SK-N-SH treated with all-trans-retinoic acid at 6 μM for 48 hours (cell line): ENCODE results near the gene AAGAB.

Experiments used
- BACH2 ChIP-seq: fragments of 250-450 bp; sonication (Bioruptor Pico); IDR thresholded peaks from 2 replicates; pipeline ENCODE4 v1.9.0; 2021; ENCODE audit warnings: mild to moderate bottlenecking, borderline replicate concordance
- ISL1 ChIP-seq: fragments of 250-450 bp; sonication (Bioruptor Pico); IDR thresholded peaks from 2 replicates; pipeline ENCODE4 v2.1.2; 2022; ENCODE audit warnings: mild to moderate bottlenecking, moderate library complexity
- PPARA ChIP-seq: fragments of 250-450 bp; sonication (Bioruptor Pico); IDR thresholded peaks from 2 replicates; pipeline ENCODE4 v1.5.0; 2020; ENCODE audit warnings: mild to moderate bottlenecking, borderline replicate concordance
- RARB ChIP-seq: fragments of 250-450 bp; sonication (Bioruptor Pico); IDR thresholded peaks from 2 replicates; pipeline ENCODE4 v1.8.0; 2021; ENCODE audit warnings: mild to moderate bottlenecking, moderate library complexity
- SNAI2 ChIP-seq: fragments of 250-450 bp; sonication (Bioruptor Pico); IDR thresholded peaks from 2 replicates; pipeline ENCODE4 v1.5.0; 2020; ENCODE audit warnings: mild to moderate bottlenecking, moderate library complexity
- TOX ChIP-seq: fragments of 250-450 bp; sonication (Bioruptor Pico); IDR thresholded peaks from 2 replicates; pipeline ENCODE4 v1.8.0; 2021; ENCODE audit warnings: mild to moderate bottlenecking, moderate library complexity, borderline replicate concordance
- ZFP3 ChIP-seq: fragments of 250-450 bp; sonication (Bioruptor Pico); IDR thresholded peaks from 2 replicates; pipeline ENCODE4 v1.5.0; 2020; ENCODE audit warnings: mild to moderate bottlenecking, moderate library complexity
- ZFP30 ChIP-seq: fragments of 450-650 bp; formaldehyde crosslinking; IDR thresholded peaks from 2 replicates; pipeline ENCODE4 v1.5.0; 2022; ENCODE audit warnings: mild to moderate bottlenecking, moderate library complexity
- ZNF565 ChIP-seq: fragments of 450-650 bp; formaldehyde crosslinking; conservative IDR thresholded peaks from 2 replicates; pipeline ENCODE4 v1.5.0; 2020; ENCODE audit warnings: low read depth, mild to moderate bottlenecking, moderate library complexity
- TF ChIP-seq, protein P1 (sequence below): fragments of 250-450 bp; sonication (Bioruptor Pico); IDR thresholded peaks from 2 replicates; pipeline ENCODE4 v1.8.0; 2020; ENCODE audit warnings: mild to moderate bottlenecking, moderate library complexity, borderline replicate concordance
- TF ChIP-seq, protein P2 (sequence below): fragments of 250-450 bp; sonication (Bioruptor Pico); IDR thresholded peaks from 2 replicates; pipeline ENCODE4 v1.5.1; 2020; ENCODE audit warnings: low read depth, mild to moderate bottlenecking, moderate library complexity

GRCh38 chr15:67199391-67199790, 55.1 kb downstream of the AAGAB start:
- TF ChIP-seq TOX (CRISPR knock-in tag) (no peak), ZNF565 (CRISPR knock-in tag) (no peak), ZFP30 (CRISPR knock-in tag) (no peak), RARB (CRISPR knock-in tag) (no peak), ZFP3 (no peak), PPARA (no peak), BACH2 (CRISPR knock-in tag) (no peak), ISL1 (CRISPR knock-in tag) (no peak), SNAI2 (no peak)
- TF ChIP-seq, protein P1, sequence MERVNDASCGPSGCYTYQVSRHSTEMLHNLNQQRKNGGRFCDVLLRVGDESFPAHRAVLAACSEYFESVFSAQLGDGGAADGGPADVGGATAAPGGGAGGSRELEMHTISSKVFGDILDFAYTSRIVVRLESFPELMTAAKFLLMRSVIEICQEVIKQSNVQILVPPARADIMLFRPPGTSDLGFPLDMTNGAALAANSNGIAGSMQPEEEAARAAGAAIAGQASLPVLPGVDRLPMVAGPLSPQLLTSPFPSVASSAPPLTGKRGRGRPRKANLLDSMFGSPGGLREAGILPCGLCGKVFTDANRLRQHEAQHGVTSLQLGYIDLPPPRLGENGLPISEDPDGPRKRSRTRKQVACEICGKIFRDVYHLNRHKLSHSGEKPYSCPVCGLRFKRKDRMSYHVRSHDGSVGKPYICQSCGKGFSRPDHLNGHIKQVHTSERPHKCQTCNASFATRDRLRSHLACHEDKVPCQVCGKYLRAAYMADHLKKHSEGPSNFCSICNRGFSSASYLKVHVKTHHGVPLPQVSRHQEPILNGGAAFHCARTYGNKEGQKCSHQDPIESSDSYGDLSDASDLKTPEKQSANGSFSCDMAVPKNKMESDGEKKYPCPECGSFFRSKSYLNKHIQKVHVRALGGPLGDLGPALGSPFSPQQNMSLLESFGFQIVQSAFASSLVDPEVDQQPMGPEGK: no peak
- TF ChIP-seq, protein P2, sequence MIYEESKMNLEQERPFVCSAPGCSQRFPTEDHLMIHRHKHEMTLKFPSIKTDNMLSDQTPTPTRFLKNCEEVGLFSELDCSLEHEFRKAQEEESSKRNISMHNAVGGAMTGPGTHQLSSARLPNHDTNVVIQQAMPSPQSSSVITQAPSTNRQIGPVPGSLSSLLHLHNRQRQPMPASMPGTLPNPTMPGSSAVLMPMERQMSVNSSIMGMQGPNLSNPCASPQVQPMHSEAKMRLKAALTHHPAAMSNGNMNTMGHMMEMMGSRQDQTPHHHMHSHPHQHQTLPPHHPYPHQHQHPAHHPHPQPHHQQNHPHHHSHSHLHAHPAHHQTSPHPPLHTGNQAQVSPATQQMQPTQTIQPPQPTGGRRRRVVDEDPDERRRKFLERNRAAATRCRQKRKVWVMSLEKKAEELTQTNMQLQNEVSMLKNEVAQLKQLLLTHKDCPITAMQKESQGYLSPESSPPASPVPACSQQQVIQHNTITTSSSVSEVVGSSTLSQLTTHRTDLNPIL: no peak
